SU-DHL-6 (cell line): Measurements from ENCODE around the gene TNIP1.

ENCODE experiments used
- H2AFZ ChIP-seq: fragments of 200-600 bp; sonication (generic); 2 replicates; pipeline ENCODE4 v1.6.1; 2014; ENCODE audit warnings: low read depth, mild to moderate bottlenecking, moderate library complexity, mixed read lengths, antibody characterized with exemption, low read length; ENCODE audit not compliant: severe bottlenecking
- H3F3A ChIP-seq: fragments of 200-600 bp; shearing (Covaris generic); 2 replicates; pipeline ENCODE4 v1.6.0; 2016; ENCODE audit warnings: antibody characterized with exemption, mild to moderate bottlenecking; ENCODE audit not compliant: insufficient read depth
- H3K27ac ChIP-seq: fragments of 200-600 bp; sonication (generic); 2 replicates; pipeline ENCODE4 v1.5.1; 2016; ENCODE audit warnings: low read depth, mild to moderate bottlenecking, low read length, moderate library complexity, mixed read lengths
- H3K27me3 ChIP-seq: fragments of 200-600 bp; sonication (generic), shearing (Covaris generic); 2 replicates; pipeline ENCODE4 v1.6.0; 2014; ENCODE audit warnings: mild to moderate bottlenecking, low read length
- H3K36me3 ChIP-seq: fragments of 200-600 bp; sonication (generic); 2 replicates; pipeline ENCODE4 v1.6.1; 2014; ENCODE audit warnings: mild to moderate bottlenecking, low read length, mixed read lengths
- H3K4me2 ChIP-seq: fragments of 300-600, 200-600 bp; shearing (Covaris generic), sonication (generic); 2 replicates; pipeline ENCODE4 v1.6.0; 2014; ENCODE audit warnings: low read length, low read depth, mild to moderate bottlenecking; ENCODE audit not compliant: poor library complexity, severe bottlenecking
- H3K4me3 ChIP-seq: fragments of 200-600 bp; sonication (generic); 2 replicates; pipeline ENCODE4 v1.5.1; 2014; ENCODE audit warnings: antibody characterized with exemption, low read length, mild to moderate bottlenecking, mixed read lengths; ENCODE audit not compliant: insufficient read depth, poor library complexity, severe bottlenecking
- H3K79me2 ChIP-seq: fragments of 200-600 bp; sonication (generic); 2 replicates; pipeline ENCODE4 v1.6.1; 2014; ENCODE audit warnings: mild to moderate bottlenecking, low read length, moderate library complexity; ENCODE audit not compliant: insufficient read depth
- H3K9ac ChIP-seq: fragments of 200-600 bp; sonication (generic); 2 replicates; pipeline ENCODE4 v1.7.0; 2014; ENCODE audit warnings: mild to moderate bottlenecking, low read length
- H3K9me2 ChIP-seq: fragments of 200-600 bp; sonication (generic); replicated peaks from 2 replicates; pipeline ENCODE4 v1.6.1; 2014; ENCODE audit warnings: low read length; ENCODE audit not compliant: insufficient read depth
- H3K9me3 ChIP-seq: fragments of 200-600 bp; sonication (generic); 2 replicates; pipeline ENCODE4 v1.6.1; 2014; ENCODE audit warnings: low read length, mixed read lengths; ENCODE audit not compliant: insufficient read depth
- H4K20me1 ChIP-seq: fragments of 200-600 bp; sonication (generic); 2 replicates; pipeline ENCODE4 v1.6.1; 2014; ENCODE audit warnings: low read depth, mild to moderate bottlenecking, antibody characterized with exemption, low read length, moderate library complexity, mixed read lengths
- EZH2phosphoT487 ChIP-seq: fragments of 200-600 bp; sonication (generic), shearing (Covaris generic); conservative IDR thresholded peaks from 2 replicates; pipeline ENCODE4 v1.6.1; 2018; ENCODE audit warnings: mild to moderate bottlenecking, antibody characterized with exemption, low read length, moderate library complexity, mixed read lengths
- TF ChIP-seq, protein P1 (sequence below): fragments of 200-600 bp; sonication (generic); IDR thresholded peaks from one replicate; pipeline ENCODE4 v1.5.1; 2017; ENCODE audit warnings: antibody characterized with exemption, mild to moderate bottlenecking, low read length, moderate library complexity; ENCODE audit not compliant: insufficient read depth, poor library complexity, severe bottlenecking

TNIP1 gene

DNA sequence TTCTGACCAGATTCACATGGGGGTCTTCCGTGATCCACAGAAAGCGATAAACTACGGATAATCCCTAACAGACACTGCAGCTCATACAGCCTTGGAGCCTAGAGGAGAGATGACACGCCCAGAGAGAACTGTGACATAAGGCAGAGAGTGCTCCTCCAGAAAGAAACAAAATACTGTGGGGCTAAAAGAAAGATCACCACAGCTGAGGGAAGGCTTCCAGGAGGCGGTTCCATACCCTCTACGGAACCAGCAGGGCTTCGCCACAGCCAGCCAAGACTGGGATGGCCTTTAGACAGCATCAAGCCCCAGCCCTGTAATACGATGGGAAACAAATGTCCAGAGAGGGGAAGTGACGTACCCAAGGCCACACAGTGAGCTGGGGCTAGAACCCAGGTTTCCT lies 41.2 kb downstream of the TNIP1 start:
- Histone ChIP-seq H3K27ac (no peak overlapping the region), H3F3A (peaks cover 5% of the 10 kb centered on the region; the same call in 1 of the 2 replicates), H3K9ac (no peak overlapping the region), H3K4me3 (no peak overlapping the region), H3K4me2 (no peak overlapping the region), H3K36me3 (peaks cover 22% of the 10 kb centered on the region; the same call in 1 of the 2 replicates), H3K9me3 (no peaks in the 10 kb centered on the region), H2AFZ (no peak overlapping the region), H3K9me2 (no peaks in the 10 kb centered on the region), H4K20me1 (no peaks in the 10 kb centered on the region), H3K27me3 (no peaks in the 10 kb centered on the region), H3K79me2 (no peaks in the 10 kb centered on the region)
- TF ChIP-seq, protein P1, sequence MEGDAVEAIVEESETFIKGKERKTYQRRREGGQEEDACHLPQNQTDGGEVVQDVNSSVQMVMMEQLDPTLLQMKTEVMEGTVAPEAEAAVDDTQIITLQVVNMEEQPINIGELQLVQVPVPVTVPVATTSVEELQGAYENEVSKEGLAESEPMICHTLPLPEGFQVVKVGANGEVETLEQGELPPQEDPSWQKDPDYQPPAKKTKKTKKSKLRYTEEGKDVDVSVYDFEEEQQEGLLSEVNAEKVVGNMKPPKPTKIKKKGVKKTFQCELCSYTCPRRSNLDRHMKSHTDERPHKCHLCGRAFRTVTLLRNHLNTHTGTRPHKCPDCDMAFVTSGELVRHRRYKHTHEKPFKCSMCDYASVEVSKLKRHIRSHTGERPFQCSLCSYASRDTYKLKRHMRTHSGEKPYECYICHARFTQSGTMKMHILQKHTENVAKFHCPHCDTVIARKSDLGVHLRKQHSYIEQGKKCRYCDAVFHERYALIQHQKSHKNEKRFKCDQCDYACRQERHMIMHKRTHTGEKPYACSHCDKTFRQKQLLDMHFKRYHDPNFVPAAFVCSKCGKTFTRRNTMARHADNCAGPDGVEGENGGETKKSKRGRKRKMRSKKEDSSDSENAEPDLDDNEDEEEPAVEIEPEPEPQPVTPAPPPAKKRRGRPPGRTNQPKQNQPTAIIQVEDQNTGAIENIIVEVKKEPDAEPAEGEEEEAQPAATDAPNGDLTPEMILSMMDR, result no peak
- no peak for TF ChIP-seq EZH2phosphoT487

GRCh38 chr5:151038801-151039238 lies 42.0 kb downstream of the TNIP1 start:
- Histone ChIP-seq H3K79me2 (no peaks in the 10 kb centered on the region), H3K9ac (no peak overlapping the region), H3K4me2 (no peak overlapping the region), H3K27me3 (no peaks in the 10 kb centered on the region), H4K20me1 (no peaks in the 10 kb centered on the region), H3K36me3 (peaks cover 20% of the 10 kb centered on the region; the same call in 1 of the 2 replicates), H3F3A (peaks cover 5% of the 10 kb centered on the region; the same call in 1 of the 2 replicates), H3K4me3 (no peak overlapping the region), H3K9me3 (no peaks in the 10 kb centered on the region), H3K27ac (no peak overlapping the region), H2AFZ (no peak overlapping the region), H3K9me2 (no peaks in the 10 kb centered on the region)
- TF ChIP-seq EZH2phosphoT487, result no peak
- TF ChIP-seq, protein P1, result no peak

- H3K4me3 ChIP-seq, result no peak overlapping the region
- no peaks in the 10 kb centered on the region for H4K20me1 ChIP-seq
- peaks cover 15% of the 10 kb centered on the region; the same call in 1 of the 2 replicates for H3K36me3 ChIP-seq
- no peak overlapping the region for H3K9ac ChIP-seq
- no peaks in the 10 kb centered on the region for H3K9me2 ChIP-seq
- H3K4me2 ChIP-seq, result no peak overlapping the region
- H3F3A ChIP-seq, result peaks cover 5% of the 10 kb centered on the region; the same call in 1 of the 2 replicates
- TF ChIP-seq, protein P1, result no peak
- no peak for TF ChIP-seq EZH2phosphoT487
- H3K27me3 ChIP-seq, result no peaks in the 10 kb centered on the region
- no peaks in the 10 kb centered on the region for H3K9me3 ChIP-seq
- no peaks in the 10 kb centered on the region for H3K79me2 ChIP-seq
- H2AFZ ChIP-seq, result no peak overlapping the region
- no peak overlapping the region for H3K27ac ChIP-seq
These were observed 42.5 kb downstream of the TNIP1 start for GRCh38 chr5:151038412-151038745.
